Tongue (tissue), 2 donors: ENCODE measurements around the gene DUSP9. TPM values are rescaled to one million over a fixed set of nuclear protein-coding genes. Genes with fewer than 3 reads are reported as not detected.
A peak's percentile ranks its signal among the peaks of the same experiment; 100 is the strongest.
"Not testable (repeated sequence)": the region's sequence is repeated elsewhere in the genome, so short reads cannot be mapped to it uniquely, and the experiment has no call there.

ENCODE experiments used
- DNase-seq: peaks from one replicate; pipeline ENCODE4 v3.0.0-alpha.2; 2015
- total RNA-seq: library from RNA; depleted of rRNA; stranded (reverse); fragments of >200 nt; gene quantifications from one replicate; pipeline ENCODE4 v1.2.3, GENCODE V29; 2014

The DUSP9 gene, protein sequence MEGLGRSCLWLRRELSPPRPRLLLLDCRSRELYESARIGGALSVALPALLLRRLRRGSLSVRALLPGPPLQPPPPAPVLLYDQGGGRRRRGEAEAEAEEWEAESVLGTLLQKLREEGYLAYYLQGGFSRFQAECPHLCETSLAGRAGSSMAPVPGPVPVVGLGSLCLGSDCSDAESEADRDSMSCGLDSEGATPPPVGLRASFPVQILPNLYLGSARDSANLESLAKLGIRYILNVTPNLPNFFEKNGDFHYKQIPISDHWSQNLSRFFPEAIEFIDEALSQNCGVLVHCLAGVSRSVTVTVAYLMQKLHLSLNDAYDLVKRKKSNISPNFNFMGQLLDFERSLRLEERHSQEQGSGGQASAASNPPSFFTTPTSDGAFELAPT
- not detected for total RNA-seq

GRCh38 chrX:153646620-153647373, at the start of gene DUSP9:
Gene DUSP9, plus strand, starts transcription at chrX:153647203. Its CDS starts 751 bp downstream, at chrX:153647954.
- DNase-seq = peak; percentile 37

- DNase-seq = peak; percentile 13
These were observed 48.3 kb upstream of the DUSP9 start, which contains the start of gene CCNQ for GRCh38 chrX:153598541-153599191. Gene CCNQ, minus strand, starts transcription at chrX:153599139. Its CDS starts 66 bp downstream, at chrX:153599073.

- DNase-seq = peak; percentile 93
These were observed 47.6 kb upstream of the DUSP9 start for GRCh38 chrX:153599192-153600031.

GRCh38 chrX:153600032-153600373, 47.0 kb upstream of the DUSP9 start:
- DNase-seq = no peak

- DNase-seq = no peak
These were observed 46.1 kb upstream of the DUSP9 start for GRCh38 chrX:153600921-153601320.

DNA sequence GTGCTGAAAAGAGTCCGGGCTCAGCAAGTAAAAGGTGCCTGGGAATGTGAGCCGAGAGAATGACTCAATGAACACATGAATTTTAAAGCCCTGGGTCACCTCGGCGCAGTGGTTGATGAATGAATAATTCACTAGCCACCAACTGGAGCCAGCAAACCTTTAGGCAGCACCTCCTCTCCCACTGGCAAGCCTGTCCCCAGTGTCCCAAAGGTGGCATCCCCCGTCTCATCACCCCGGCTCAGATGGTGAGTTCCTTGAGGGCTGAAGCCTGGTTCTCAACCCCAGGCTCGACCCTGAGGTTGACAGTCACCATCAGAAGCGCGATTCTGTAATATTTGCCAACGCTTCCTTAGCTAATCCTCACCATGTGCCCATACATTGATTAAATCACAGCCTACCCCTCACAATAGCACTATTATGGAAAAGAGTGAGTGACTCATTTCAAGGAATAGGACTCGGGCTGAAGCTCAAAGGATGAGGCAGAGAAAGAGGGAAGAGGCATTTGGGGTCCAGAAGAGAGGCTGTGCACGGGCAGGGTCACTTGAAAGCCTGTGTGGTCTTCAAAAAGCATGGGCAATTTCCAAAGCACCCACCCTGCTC, 45.4 kb upstream of the DUSP9 start:
- DNase-seq = no peak

GRCh38 chrX:153602601-153603000, 44.4 kb upstream of the DUSP9 start:
- DNase-seq = no peak

DNA sequence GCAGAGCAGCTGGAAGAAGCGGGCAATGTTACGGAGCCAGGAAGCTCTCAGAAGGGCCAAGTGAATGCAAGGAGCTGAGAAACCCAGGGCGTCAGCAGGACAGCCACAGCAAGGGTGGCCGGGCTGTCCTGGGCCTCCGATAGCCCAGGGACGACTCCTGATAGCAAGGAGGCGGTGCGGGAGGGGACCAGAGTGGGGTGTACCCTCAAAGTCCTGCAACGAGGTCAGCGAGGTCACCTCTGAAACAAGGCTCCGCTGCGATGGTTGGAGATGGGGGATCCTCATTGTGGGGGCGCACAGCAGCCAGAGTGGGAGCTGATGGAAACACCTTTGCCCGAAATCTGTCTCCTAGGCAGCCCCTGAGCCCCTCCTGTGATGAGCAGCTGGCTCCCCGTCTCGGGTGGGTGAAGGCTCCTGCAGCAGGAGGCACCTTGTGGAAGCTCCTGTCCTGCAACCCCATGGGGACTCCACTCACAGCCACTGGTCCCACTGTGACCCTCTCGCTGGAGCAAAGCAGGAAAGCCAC, 43.8 kb upstream of the DUSP9 start:
- no peak for DNase-seq

DNA sequence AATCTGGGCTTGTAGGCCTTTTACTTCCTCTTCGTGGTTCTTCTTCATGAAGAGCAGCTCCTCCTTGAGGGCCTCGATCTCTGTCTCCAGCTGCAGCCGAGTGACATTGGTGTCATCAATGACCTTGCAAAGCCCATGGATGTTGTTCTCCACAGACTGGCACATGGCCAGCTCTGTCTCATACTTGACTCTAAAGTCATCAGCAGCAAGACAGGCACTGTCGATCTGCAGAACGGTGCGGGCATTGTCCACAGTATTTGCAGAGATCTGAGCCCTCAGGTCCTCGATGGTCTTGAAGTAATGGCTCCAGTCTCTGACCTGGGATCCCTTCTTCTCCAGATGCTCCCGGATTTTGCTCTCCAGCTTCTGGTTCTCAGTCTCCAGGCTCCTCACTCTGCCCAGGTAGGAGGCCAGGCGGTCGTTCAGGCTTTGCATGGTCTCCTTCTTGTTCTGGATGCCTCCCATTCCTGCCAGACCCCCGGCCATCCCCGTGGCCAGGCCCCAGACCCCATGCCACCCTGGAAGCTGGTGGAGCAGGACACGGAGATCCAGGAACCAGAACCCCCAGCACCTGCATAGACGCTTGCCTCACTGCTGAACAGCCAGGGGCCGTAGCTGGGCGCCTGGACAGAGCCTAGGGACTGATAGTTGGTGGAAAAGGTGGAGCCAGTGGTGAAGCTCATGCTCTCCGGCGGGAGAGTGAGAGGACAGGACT, 42.2 kb upstream of the DUSP9 start:
- not testable (repeated sequence) for DNase-seq

DNA sequence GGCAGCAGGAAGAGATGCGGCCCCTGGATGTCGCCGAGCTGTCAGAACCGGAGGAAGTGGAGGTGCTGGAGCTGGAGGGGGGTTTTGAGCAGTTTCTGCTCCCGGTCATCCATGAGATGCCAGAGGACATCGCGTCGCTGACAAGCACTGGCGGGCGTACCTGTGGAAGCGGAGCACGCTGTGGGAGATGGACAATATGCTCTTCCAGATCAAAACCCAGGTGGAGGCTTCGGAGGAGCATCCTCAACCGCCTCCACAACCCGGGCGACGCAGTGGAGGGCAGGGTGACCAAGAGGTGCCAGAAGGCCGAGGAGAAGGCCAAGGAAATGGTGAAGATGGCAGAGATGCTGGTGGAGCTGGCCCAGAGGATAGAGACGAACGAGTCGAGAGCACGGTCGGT, 40.5 kb upstream of the DUSP9 start:
- DNase-seq = no peak

GRCh38 chrX:153608376-153608775, 38.6 kb upstream of the DUSP9 start:
- no peak for DNase-seq

DNA sequence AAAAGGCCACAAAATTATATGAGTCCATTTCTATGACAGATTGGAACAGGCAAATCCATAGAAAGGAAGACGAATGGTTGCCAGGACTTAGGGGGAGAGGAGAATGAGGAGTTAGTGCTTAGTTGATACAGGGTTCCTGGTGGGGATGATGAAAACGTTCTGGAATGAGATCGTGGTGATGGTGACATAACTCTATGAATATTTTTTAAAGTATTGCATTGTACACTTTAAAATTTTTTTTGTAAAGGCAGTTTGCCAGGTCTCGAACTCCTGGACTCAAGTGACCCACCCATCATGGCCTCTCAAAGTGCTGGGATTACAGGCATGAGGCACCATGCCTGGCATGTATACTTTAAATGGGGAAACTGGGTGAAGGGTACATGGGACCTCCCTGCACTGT, 38.2 kb upstream of the DUSP9 start:
- no peak for DNase-seq

DNA sequence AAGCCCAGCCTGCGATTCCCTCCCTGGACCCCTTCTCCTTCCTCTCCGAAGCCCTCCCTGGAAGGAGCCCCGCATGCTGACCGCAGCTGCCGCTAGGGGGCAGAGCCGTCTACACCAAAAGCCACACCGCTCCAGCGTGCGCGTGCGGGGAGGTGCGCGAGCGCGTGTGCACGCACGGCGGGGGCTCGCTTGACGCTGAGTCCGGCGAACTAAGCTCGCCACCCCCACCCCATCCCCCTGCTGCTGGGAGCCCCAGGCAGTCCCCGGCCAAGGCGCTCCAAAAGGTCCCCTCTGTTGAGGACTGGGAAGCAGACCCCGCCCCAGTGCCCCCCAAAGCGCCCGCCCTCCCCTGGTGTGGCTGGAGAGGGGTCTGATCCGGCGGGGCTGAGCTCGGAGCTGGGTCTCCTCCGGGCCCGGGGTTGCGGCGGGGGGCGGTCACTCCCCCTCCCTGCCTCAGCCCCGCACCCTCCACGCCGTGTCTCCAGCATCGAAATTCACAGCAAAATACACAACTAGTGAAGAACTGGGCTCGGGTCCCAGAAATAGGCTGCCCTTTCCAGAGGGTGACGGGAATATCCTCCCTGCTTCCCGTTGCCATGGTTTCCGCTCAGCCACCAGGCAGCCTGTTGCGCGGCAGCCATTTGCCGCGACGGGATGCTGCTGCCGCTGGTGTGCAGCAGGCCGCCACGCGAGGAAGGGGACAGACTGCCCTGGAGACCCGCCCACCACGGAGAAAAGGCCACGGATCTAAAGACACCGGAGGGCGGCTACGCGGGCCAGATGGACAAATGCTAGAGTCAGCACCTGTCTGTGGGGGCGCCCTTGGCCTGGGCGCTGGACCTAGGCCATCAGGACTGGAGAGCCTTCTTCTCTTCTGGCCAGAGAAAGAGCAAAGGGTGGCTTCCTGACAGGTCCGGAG, 36.8 kb upstream of the DUSP9 start:
- DNase-seq = peak; percentile 89

DNA sequence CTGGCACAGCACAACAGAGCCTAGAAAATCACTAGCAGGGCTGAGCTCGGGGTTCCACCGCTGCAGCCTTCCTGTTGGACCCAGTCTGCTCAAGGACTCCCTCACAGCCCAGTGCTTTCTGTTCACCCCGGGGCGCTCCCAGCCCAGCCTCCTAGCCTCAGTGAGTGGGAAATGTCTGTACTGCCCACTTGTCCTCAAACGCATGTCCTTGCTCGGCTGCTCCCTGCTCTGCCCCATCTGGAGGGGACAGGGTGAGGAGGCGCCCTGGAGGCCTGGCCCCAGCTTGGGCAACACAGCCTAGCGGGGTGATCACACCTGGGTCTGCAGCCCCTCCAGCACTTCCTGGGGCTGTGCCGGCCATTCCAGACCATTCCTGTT, 36.2 kb upstream of the DUSP9 start:
- DNase-seq = no peak

DNA sequence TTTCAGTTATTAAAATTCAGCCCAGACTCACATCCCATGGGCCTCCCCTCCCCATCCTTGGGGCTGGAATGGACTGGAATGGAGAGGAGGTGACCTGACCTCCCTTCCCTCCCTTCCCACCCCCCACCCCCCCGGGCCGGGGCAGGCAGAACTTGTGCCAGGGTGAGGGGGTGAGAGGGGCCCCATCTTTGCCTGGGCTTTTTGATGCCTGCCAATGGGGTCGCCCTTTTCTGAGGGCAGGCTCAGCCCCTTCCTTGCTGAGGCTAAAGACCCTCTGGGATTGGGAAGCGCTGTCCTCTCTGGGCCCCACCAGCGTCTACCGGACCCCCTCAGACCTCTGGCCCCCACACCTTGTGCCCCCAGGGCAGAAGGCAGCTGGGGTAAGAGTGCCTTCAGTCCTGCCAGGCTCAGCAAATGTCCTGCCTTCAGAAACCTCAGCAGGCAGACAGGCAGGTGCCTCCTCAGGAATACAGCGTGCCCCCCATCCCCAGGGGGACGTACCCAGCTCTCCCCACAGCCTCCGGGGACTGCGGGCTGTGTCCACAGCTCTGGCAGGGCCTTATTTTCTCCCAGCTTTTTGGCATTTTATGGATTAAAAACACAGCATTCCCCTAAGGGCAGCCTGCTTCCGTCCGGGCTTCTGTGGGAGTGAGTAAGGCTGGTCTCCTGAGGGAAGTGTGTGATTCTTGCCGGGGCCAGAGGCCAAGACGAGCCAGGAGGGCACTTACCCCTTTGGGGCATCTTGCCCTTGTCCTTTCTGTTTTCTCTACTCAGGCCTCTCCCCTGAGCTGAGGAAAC, 35.5 kb upstream of the DUSP9 start:
- no peak for DNase-seq

GRCh38 chrX:153612413-153612812, 34.6 kb upstream of the DUSP9 start:
- DNase-seq = no peak

- no peak for DNase-seq
These were observed 32.2 kb upstream of the DUSP9 start for GRCh38 chrX:153614818-153615217.

- DNase-seq = no peak
These were observed 26.4 kb upstream of the DUSP9 start for GRCh38 chrX:153620576-153620975.
